ENCODE results near the gene LCE1B.

Gene LCE1B

DNA sequence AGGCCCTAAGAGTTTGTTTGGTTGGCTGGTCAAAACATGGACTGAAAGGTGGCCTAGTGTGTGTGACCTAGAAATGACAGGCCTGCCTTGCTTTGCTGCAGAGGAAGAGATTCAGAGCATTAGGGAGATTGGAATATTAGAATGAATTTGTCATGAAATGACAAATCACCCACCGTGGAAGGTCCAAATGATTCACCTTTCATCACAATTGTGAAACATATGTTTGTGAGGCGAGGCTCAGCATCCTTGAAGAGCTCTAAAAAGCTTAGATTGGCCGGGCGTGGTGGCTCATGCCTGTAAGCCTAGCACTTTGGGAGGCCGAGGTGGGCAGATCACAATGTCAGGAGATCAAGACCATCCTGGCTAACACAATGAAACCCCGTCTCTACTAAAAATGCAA lies 5.5 kb downstream of the LCE1B start:
- DNase-seq (ENCODE audit: low read depth), result no peak
- no peak overlapping the region for H3K4me3 ChIP-seq (ENCODE audit: low read depth, low read length)
- TF ChIP-seq, protein P1, sequence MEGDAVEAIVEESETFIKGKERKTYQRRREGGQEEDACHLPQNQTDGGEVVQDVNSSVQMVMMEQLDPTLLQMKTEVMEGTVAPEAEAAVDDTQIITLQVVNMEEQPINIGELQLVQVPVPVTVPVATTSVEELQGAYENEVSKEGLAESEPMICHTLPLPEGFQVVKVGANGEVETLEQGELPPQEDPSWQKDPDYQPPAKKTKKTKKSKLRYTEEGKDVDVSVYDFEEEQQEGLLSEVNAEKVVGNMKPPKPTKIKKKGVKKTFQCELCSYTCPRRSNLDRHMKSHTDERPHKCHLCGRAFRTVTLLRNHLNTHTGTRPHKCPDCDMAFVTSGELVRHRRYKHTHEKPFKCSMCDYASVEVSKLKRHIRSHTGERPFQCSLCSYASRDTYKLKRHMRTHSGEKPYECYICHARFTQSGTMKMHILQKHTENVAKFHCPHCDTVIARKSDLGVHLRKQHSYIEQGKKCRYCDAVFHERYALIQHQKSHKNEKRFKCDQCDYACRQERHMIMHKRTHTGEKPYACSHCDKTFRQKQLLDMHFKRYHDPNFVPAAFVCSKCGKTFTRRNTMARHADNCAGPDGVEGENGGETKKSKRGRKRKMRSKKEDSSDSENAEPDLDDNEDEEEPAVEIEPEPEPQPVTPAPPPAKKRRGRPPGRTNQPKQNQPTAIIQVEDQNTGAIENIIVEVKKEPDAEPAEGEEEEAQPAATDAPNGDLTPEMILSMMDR (conservative IDR thresholded peaks at IDR 0.05; ENCODE audit: low read depth, low read length), result no peak

DNA sequence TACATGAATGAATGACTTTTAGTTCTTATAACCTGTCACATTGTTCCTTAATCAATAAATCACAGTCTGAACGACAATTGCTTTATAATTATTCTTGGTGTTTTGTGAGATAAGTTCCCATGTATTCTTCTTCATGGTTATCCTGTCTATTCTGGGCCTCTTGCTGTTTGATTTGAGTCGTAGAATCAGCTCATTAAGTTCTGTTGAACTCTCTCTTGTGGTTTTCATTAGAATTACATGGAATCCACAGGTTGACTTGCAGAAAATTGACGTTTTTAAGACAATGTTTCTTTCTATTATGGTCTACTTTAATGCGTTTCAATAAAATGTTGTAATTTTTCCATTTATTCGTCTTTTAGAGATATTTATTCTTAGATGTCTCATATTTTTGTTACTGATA lies 11.5 kb downstream of the LCE1B start:
- no peak overlapping the region for H3K4me3 ChIP-seq (ENCODE audit: low read depth, low read length)
- TF ChIP-seq, protein P1 (conservative IDR thresholded peaks at IDR 0.05; ENCODE audit: low read depth, low read length), result no peak
- no peak for DNase-seq (ENCODE audit: low read depth)

DNA sequence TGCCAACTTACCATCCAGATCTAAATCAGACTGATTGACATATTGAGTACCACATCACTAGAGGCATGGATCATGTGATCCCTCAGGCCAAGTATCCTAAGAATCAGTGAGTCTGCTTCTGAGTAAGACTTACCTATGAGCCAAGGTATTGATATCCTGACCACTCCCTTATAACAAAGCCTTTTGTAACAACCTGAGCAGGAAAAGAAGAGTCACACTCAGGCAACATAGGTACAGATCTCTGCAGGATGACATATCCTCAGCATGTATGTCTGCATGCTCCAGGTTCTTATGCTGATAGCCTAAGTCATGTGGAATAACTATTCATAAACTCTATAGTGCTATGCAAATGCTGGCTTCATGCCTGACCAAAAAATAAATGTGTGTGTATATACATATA lies 13.2 kb downstream of the LCE1B start:
- DNase-seq (ENCODE audit: low read depth), result no peak
- H3K4me3 ChIP-seq (ENCODE audit: low read depth, low read length), result no peak overlapping the region

DNA sequence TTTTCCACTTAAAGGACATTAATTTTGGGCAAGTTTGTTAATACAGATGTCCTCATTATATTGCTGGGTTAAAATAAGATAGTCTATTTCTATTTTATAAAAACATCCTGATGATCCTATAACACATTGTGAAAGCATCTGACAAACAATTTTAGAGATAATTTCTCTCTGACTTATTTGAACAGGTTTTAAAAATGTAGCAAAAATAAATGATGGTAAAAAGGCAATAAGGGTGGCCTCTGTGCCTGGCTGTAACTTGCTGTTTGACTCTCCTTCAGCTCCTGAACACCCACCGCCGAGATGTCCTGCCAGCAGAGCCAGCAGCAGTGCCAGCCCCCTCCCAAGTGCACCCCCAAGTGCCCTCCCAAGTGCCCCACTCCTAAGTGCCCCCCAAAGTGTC lies 15.4 kb downstream of the LCE1B start, which contains the start of gene LCE1A:
Gene LCE1A, plus strand, starts transcription at position 301 of the 400 bp plus-strand sequence. Its CDS starts 0 bp downstream, at position 301.
- TF ChIP-seq, protein P1 (conservative IDR thresholded peaks at IDR 0.05; ENCODE audit: low read depth, low read length), result no peak
- DNase-seq (ENCODE audit: low read depth), result no peak
- H3K4me3 ChIP-seq (ENCODE audit: low read depth, low read length), result no peak within 1 kb of the TSS

More for the DNA sequence above, 13.2 kb downstream of the LCE1B start:
- TF ChIP-seq, protein P1 (conservative IDR thresholded peaks at IDR 0.05; ENCODE audit: low read depth, low read length), result no peak

DNA sequence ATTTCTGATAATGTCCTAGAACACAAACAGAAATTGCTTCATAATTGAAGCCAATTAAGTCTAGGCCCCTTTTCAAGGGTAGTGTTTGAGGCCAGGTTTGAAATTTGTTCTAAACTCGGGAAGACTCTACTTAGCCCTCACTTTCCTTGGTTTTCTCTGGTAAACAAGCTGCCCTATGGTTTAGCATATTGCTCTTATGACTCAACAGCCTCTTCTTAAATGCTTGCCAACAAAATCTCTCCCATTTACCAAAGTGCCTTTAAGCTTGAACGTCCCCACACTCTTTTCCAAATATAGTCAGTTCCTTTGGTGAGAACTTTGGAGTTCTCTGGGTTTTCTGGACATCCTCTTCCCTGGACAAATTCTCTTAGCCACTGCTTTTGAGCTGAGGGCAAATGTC lies 25.1 kb downstream of the LCE1B start:
- no peak overlapping the region for H3K4me3 ChIP-seq (ENCODE audit: low read depth, low read length)
- DNase-seq (ENCODE audit: low read depth), result no peak
- TF ChIP-seq, protein P1 (conservative IDR thresholded peaks at IDR 0.05; ENCODE audit: low read depth, low read length), result no peak

DNA sequence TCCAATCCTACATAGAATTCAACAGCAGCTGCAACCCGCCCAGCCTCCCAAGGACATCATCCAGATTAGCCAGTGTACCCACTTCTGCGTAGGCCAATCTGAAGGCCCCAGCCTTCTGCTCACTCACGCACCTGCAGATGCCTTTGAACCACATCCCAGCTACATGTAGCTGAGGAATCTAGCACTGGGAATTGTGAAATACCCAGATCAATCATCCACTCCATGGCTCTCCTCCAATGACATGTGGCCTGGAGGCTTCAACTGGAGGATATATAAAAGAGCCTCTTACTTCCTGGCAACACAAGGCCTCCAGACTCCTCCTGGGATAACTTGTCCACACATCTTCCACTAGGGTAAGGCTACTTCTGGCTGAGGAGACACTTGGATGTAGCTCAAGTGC lies 30.8 kb downstream of the LCE1B start, which contains the start of gene LCE6A:
Gene LCE6A, plus strand, starts transcription at position 301 of the 400 bp plus-strand sequence. CDS start 665 bp downstream, outside the sequence.
- TF ChIP-seq, protein P1 (conservative IDR thresholded peaks at IDR 0.05; ENCODE audit: low read depth, low read length), result no peak

DNA sequence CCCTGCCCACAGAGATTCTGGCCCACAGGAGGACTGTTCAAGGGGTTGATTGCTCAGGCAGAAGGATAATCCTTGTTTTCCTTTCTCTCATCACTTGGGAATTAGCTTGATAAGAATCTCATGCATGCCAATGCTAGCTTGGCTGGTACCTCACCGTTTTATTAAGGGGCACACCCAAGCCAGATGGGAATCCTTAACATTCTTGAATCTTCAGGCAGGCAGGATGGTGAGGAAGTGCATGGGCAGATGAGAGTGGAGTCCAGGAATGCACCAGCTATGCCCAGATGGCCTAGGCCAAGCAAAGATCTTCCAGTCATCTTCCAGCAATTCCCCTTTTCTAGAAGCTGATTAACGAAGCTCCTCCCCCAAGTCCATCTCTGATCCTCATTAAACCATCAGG lies 43.9 kb downstream of the LCE1B start:
- TF ChIP-seq, protein P1 (conservative IDR thresholded peaks at IDR 0.05; ENCODE audit: low read depth, low read length), result no peak
- H3K4me3 ChIP-seq (ENCODE audit: low read depth, low read length), result no peak overlapping the region
- no peak for DNase-seq (ENCODE audit: low read depth)

More for the DNA sequence above, 30.8 kb downstream of the LCE1B start, which contains the start of gene LCE6A:
- no peak for DNase-seq (ENCODE audit: low read depth)
- H3K4me3 ChIP-seq (ENCODE audit: low read depth, low read length), result no peak within 1 kb of the TSS

All from choroid plexus epithelial cell (primary cell).